Sigmoid colon (tissue), 7 donors: Measurements from ENCODE around the gene KIAA2012. TPM values are rescaled to one million over a fixed set of nuclear protein-coding genes. Genes with fewer than 3 reads are reported as not detected.

Source experiments
- DNase-seq: peaks from one replicate; pipeline ENCODE4 v3.0.0-alpha.2; 2019
- H3K27ac ChIP-seq, 4 donors: fragments of 200-600 bp; sonication (generic); one replicate each; pipeline ENCODE4 v1.5.1; 2016 to 2019; ENCODE audit warnings: mild to moderate bottlenecking in 1 of 4
- H3K27me3 ChIP-seq, 3 donors: fragments of 200-600 bp; sonication (generic); one replicate each; pipeline ENCODE4 v1.5.1; 2019; ENCODE audit warnings: mild to moderate bottlenecking in 1 of 3
- H3K36me3 ChIP-seq, 4 donors: fragments of 200-600 bp; sonication (generic); one replicate each; pipeline ENCODE4 v1.5.1; 2016 to 2019
- H3K4me1 ChIP-seq, 4 donors: fragments of 200-600 bp; sonication (generic); one replicate each; pipeline ENCODE4 v1.5.1; 2017 to 2019
- H3K4me3 ChIP-seq, 4 donors: fragments of 200-600 bp; sonication (generic); one replicate each; pipeline ENCODE4 v1.5.1; 2017 to 2019; ENCODE audit warnings: mild to moderate bottlenecking in 2 of 4, moderate library complexity in 1 of 4
- H3K9me3 ChIP-seq, 4 donors: fragments of 200-600 bp in 3 of 4; sonication (generic) in 3 of 4; one replicate each; pipeline versions ENCODE4 v1.5.1 to v1.6.1; 2013 to 2019
- CTCF ChIP-seq, 4 experiments: fragments of 450-650 bp in 3 of 4; fragments of 200-600 bp in 1 of 4; IDR thresholded peaks; one replicate each; pipeline ENCODE4 v1.5.1; 2016 to 2019; ENCODE audit warnings: antibody characterized with exemption in 4 of 4, mild to moderate bottlenecking in 3 of 4, moderate library complexity in 2 of 4
- EP300 ChIP-seq, 4 donors: sonication (generic); formaldehyde crosslinking; IDR thresholded peaks; one replicate each; pipeline ENCODE4 v1.6.1; 2017; ENCODE audit warnings: antibody characterized with exemption in 4 of 4
- POLR2A ChIP-seq, 2 donors: fragments of 450-650 bp; IDR thresholded peaks; one replicate each; pipeline ENCODE4 v1.6.1; 2016; ENCODE audit warnings: antibody characterized with exemption in 2 of 2, mild to moderate bottlenecking in 2 of 2, moderate library complexity in 2 of 2
- POLR2AphosphoS5 ChIP-seq, 4 donors: sonication (generic); formaldehyde crosslinking; IDR thresholded peaks; one replicate each; pipeline ENCODE4 v1.6.1; 2017; ENCODE audit warnings: antibody characterized with exemption in 4 of 4
- WGBS, 2 donors: extraction: QIAGEN DNeasy Blood & Tissue Kit; methylation state at CpG; one replicate each; pipeline ENCODE4 v1.1.7; 2013; 5-methylcytosine and 5-hydroxymethylcytosine counted together
- intact Hi-C: fragments of 100-400 bp; cut with DNase I; formaldehyde crosslinking; loops from one replicate; pipeline ENCODE4 v1.15.1; 2023
- polyA plus RNA-seq, 3 donors: library from polyadenylated mRNA; stranded (reverse); fragments of 200-250 nt; gene quantifications; one replicate each; pipeline ENCODE4 v1.2.3, GENCODE V29; 2013
- total RNA-seq, 4 donors: library from RNA; depleted of rRNA; stranded (reverse); fragments of >200 nt; gene quantifications; one replicate each; pipeline ENCODE4 v1.1.0, GENCODE V29; 2016
- donor health status: healthy with polysubstance abuse.
- donor health status: Bipolar disorder and iron deficiency.
- donor health status: healthy.

KIAA2012 gene
- total and polyA plus RNA-seq, 7 donors: 0.04 to 0.83 (median 0.16) TPM; not detected in 4

GRCh38 chr2:202204855-202205254 lies 131.8 kb downstream of the KIAA2012 start:
- TF ChIP-seq POLR2AphosphoS5 (IDR thresholded peaks at IDR 0.05) (no peak), POLR2A (IDR thresholded peaks at IDR 0.05) (no peak), EP300 (IDR thresholded peaks at IDR 0.05) (no peak), CTCF (IDR thresholded peaks at IDR 0.05) (no peak)
- 93 to 95% methylated on average over 2 of the region's 2 CpGs for WGBS, 2 donors
- peaks cover 0 to 54% (median 6%) of the 10 kb centered on the region in 4 donors for H3K36me3 ChIP-seq
- H3K27me3 ChIP-seq: no peaks in the 10 kb centered on the region
- no peaks in the 10 kb centered on the region for H3K9me3 ChIP-seq
- intact Hi-C loops: no loop called here
- no peak overlapping the region for H3K4me3 ChIP-seq
- DNase-seq: no peak
- H3K4me1 ChIP-seq: no peaks in the 10 kb centered on the region
- no peak overlapping the region for H3K27ac ChIP-seq

DNA sequence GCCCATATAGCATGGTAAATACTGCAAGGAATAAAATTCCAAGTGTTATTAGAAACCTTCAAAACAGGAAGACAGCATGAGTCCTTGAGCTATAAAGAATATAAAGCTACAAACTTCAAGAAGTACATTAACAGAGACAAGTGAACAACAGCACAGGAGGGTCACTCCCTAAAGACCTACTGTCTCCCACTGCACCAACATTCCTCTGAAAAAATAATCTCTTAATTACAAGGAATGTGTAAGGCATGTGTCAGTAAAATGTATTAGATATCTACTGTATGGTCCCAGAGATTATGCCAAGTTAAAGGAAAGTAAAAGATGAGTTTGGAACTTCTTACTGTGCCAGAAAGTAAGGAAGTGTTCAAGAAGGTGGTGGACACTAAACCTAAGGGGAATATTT lies 135.5 kb downstream of the KIAA2012 start:
- H3K27ac ChIP-seq: no peak overlapping the region
- intact Hi-C loops: no loop called here
- H3K4me3 ChIP-seq: no peak overlapping the region
- TF ChIP-seq CTCF (IDR thresholded peaks at IDR 0.05) (no peak), POLR2A (IDR thresholded peaks at IDR 0.05) (no peak), EP300 (IDR thresholded peaks at IDR 0.05) (no peak), POLR2AphosphoS5 (IDR thresholded peaks at IDR 0.05) (no peak)
- H3K9me3 ChIP-seq: no peaks in the 10 kb centered on the region
- H3K36me3 ChIP-seq: peaks cover 0 to 81% (median 15%) of the 10 kb centered on the region in 4 donors
- H3K4me1 ChIP-seq: no peaks in the 10 kb centered on the region
- DNase-seq: no peak
- H3K27me3 ChIP-seq: no peaks in the 10 kb centered on the region

GRCh38 chr2:202215179-202215578 lies 142.1 kb downstream of the KIAA2012 start:
- Histone ChIP-seq H3K27me3 (no peaks in the 10 kb centered on the region), H3K4me3 (no peak overlapping the region), H3K27ac (no peak overlapping the region), H3K4me1 (no peaks in the 10 kb centered on the region), H3K36me3 (peaks cover 0 to 79% (median 16%) of the 10 kb centered on the region in 4 donors), H3K9me3 (no peaks in the 10 kb centered on the region)
- TF ChIP-seq CTCF (IDR thresholded peaks at IDR 0.05) (no peak), EP300 (IDR thresholded peaks at IDR 0.05) (no peak), POLR2AphosphoS5 (IDR thresholded peaks at IDR 0.05) (no peak), POLR2A (IDR thresholded peaks at IDR 0.05) (no peak)
- no peak for DNase-seq
- WGBS, 2 donors: 98 to 100% methylated on average over 1 of the region's 1 CpG
- intact Hi-C loops: no loop called here

- no peak for DNase-seq
- TF ChIP-seq POLR2AphosphoS5 (IDR thresholded peaks at IDR 0.05) (no peak), CTCF (IDR thresholded peaks at IDR 0.05) (no peak), EP300 (IDR thresholded peaks at IDR 0.05) (no peak), POLR2A (IDR thresholded peaks at IDR 0.05) (no peak)
Measured at GRCh38 chr2:202221873-202222272, 148.8 kb downstream of the KIAA2012 start.

GRCh38 chr2:202237787-202238233 lies 164.8 kb downstream of the KIAA2012 start:
- Histone ChIP-seq H3K4me1 (peaks cover 0 to 35% (median 33%) of the 10 kb centered on the region in 4 donors), H3K27ac (peak overlapping the region; percentile 90 to 98 (median 94)), H3K9me3 (no peaks in the 10 kb centered on the region), H3K27me3 (no peaks in the 10 kb centered on the region), H3K36me3 (no peaks in the 10 kb centered on the region), H3K4me3 (peak overlapping the region; percentile 86 to 97 (median 94))
- intact Hi-C loops: no loop called here
- TF ChIP-seq EP300 (IDR thresholded peaks at IDR 0.05) (no peak), CTCF (IDR thresholded peaks at IDR 0.05) (no peak), POLR2AphosphoS5 (IDR thresholded peaks at IDR 0.05) (peak in 3 of 4 donors; percentile 19 to 54 (median 28))
- 0 to 1% methylated on average over 30 of the region's 30 CpGs for WGBS, 2 donors
- peak; percentile 66 for DNase-seq

More at GRCh38 chr2:202221873-202222272, 148.8 kb downstream of the KIAA2012 start:
- H3K9me3 ChIP-seq: no peaks in the 10 kb centered on the region
- no peak overlapping the region for H3K4me3 ChIP-seq
- WGBS, 2 donors: 81 to 91% methylated on average over 1 of the region's 1 CpG
- H3K27ac ChIP-seq: no peak overlapping the region
- peaks cover 0 to 11% (median 8%) of the 10 kb centered on the region in 4 donors for H3K4me1 ChIP-seq
- intact Hi-C loops: no loop called here
- no peaks in the 10 kb centered on the region for H3K27me3 ChIP-seq
- H3K36me3 ChIP-seq: peaks cover 0 to 44% (median 6%) of the 10 kb centered on the region in 4 donors
